Gastrocnemius medialis (tissue), 4 donors: ENCODE data around the gene KCNJ9. TPM values are rescaled to one million over a fixed set of nuclear protein-coding genes. Genes with fewer than 3 reads are reported as not detected.

Source experiments
- ATAC-seq, 2 donors: fragments of 150-250 bp; one replicate each; pipeline ENCODE4 v1.9.1; 2016
- DNase-seq, 2 donors: peaks; one replicate each; pipeline ENCODE4 v3.0.0-alpha.2; 2019
- H3K27ac ChIP-seq, 4 donors: fragments of 200-600 bp; sonication (generic); 1 replicate in 1 of 4; 2 replicates in 3 of 4; pipeline ENCODE4 v1.5.1; 2016 to 2018; ENCODE audit warnings: mild to moderate bottlenecking in 2 of 4, moderate library complexity in 1 of 4
- H3K27me3 ChIP-seq, 3 donors: fragments of 200-600 bp; sonication (generic) in 2 of 3; 1 replicate in 1 of 3; 2 replicates in 2 of 3; pipeline versions ENCODE4 v1.5.1 to v1.6.0; 2016 to 2019; ENCODE audit warnings: mild to moderate bottlenecking in 1 of 3, moderate library complexity in 1 of 3
- H3K36me3 ChIP-seq, 2 donors: fragments of 200-600 bp; sonication (generic) in 1 of 2; one replicate each; pipeline ENCODE4 v1.5.1; 2017 to 2018
- H3K4me1 ChIP-seq, 2 donors: fragments of 200-600 bp; sonication (generic) in 1 of 2; one replicate each; pipeline ENCODE4 v1.5.1; 2016 to 2017; ENCODE audit warnings: mild to moderate bottlenecking in 2 of 2
- H3K4me3 ChIP-seq, 4 donors: fragments of 200-600 bp; sonication (generic) in 3 of 4; 1 replicate in 1 of 4; 2 replicates in 3 of 4; pipeline ENCODE4 v1.5.1; 2016 to 2019; ENCODE audit warnings: mild to moderate bottlenecking in 2 of 4
- H3K9me3 ChIP-seq, 3 donors: fragments of 200-600 bp; sonication (generic) in 2 of 3; 1 replicate in 1 of 3; 2 replicates in 2 of 3; pipeline ENCODE4 v1.5.1; 2016 to 2019
- CTCF ChIP-seq, 5 experiments: fragments of 450-650 bp in 3 of 5; fragments of 200-600 bp in 2 of 5; sonication (generic) in 2 of 5; IDR thresholded peaks in 4 of 5; conservative IDR thresholded peaks in 1 of 5; 1 replicate in 4 of 5; 2 replicates in 1 of 5; pipeline ENCODE4 v1.5.1; 2016 to 2019; ENCODE audit warnings: antibody characterized with exemption in 5 of 5, mild to moderate bottlenecking in 3 of 5, moderate library complexity in 3 of 5
- POLR2A ChIP-seq, 2 donors: fragments of 450-650 bp; IDR thresholded peaks; one replicate each; pipeline ENCODE4 v1.6.1; 2017; ENCODE audit warnings: antibody characterized with exemption in 2 of 2, mild to moderate bottlenecking in 2 of 2, moderate library complexity in 2 of 2
- in situ Hi-C, 4 donors: fragments of 200-750 bp; cut with MboI; loops; one replicate each; pipeline versions ENCODE4 v1.15.0 to v1.8.0; 2017; ENCODE audit warnings: low sequenced_read_pairs in 4 of 4
- intact Hi-C: fragments of 100-400 bp; cut with DNase I; formaldehyde crosslinking; loops from one replicate; pipeline ENCODE4 v1.15.1; 2023; ENCODE audit warnings: low total_unique reads
- total RNA-seq, 4 donors: library from RNA; depleted of rRNA; stranded (reverse); fragments of >200 nt; gene quantifications; one replicate each; pipeline versions ENCODE4 v1.1.0 to v1.2.3, GENCODE V29; 2016

KCNJ9 gene
- total RNA-seq, 4 donors from 2014 or later: not detected

GRCh38 chr1:160093069-160093395 lies 11.7 kb downstream of the KCNJ9 start:
- intact Hi-C loops: no loop called here
- in situ Hi-C loops: loop anchor here in 2 of 4 donors (10.0 to 25.0 kb wide), 3 partner anchors 162 to 269 kb away; partner anchors contain the start of genes NHLH1 (in 2 of the 2) and PEX19 (in 1 of the 2)
- TF ChIP-seq CTCF (IDR thresholded peaks at IDR 0.05 in 4 of 5, conservative IDR thresholded peaks at IDR 0.05 in 1 of 5): no peak
- no peak for TF ChIP-seq POLR2A (IDR thresholded peaks at IDR 0.05)
- Histone ChIP-seq H3K27ac (no peak overlapping the region), H3K9me3 (no peaks in the 10 kb centered on the region), H3K27me3 (no peaks in the 10 kb centered on the region), H3K4me1 (peaks cover 13 to 17% of the 10 kb centered on the region in 2 donors), H3K36me3 (peaks cover 0 to 6% of the 10 kb centered on the region in 2 donors), H3K4me3 (no peak overlapping the region)
- ATAC-seq (no peak), DNase-seq (no peak)

GRCh38 chr1:160093624-160094290 lies 12.4 kb downstream of the KCNJ9 start:
- H3K36me3 ChIP-seq: peaks cover 0 to 6% of the 10 kb centered on the region in 2 donors
- intact Hi-C loops: no loop called here
- no peak for ATAC-seq
- no peak overlapping the region for H3K4me3 ChIP-seq
- TF ChIP-seq CTCF (IDR thresholded peaks at IDR 0.05 in 4 of 5, conservative IDR thresholded peaks at IDR 0.05 in 1 of 5) (no peak), POLR2A (IDR thresholded peaks at IDR 0.05) (no peak)
- H3K4me1 ChIP-seq: peaks cover 16 to 18% of the 10 kb centered on the region in 2 donors
- no peak overlapping the region for H3K27ac ChIP-seq
- H3K27me3 ChIP-seq: no peaks in the 10 kb centered on the region
- no peak for DNase-seq
- H3K9me3 ChIP-seq: no peaks in the 10 kb centered on the region
- in situ Hi-C loops: loop anchor here in 2 of 4 donors (10.0 to 25.0 kb wide), 3 partner anchors 161 to 269 kb away; partner anchors contain the start of genes NHLH1 (in 2 of the 2) and PEX19 (in 1 of the 2)

GRCh38 chr1:160094291-160094625 lies 12.9 kb downstream of the KCNJ9 start:
- in situ Hi-C loops: loop anchor here in 2 of 4 donors (10.0 to 25.0 kb wide), 3 partner anchors 161 to 268 kb away; partner anchors contain the start of genes NHLH1 (in 2 of the 2) and PEX19 (in 1 of the 2)

GRCh38 chr1:160094806-160095205 lies 13.5 kb downstream of the KCNJ9 start:
- TF ChIP-seq POLR2A (IDR thresholded peaks at IDR 0.05): no peak
- TF ChIP-seq CTCF (IDR thresholded peaks at IDR 0.05 in 4 of 5, conservative IDR thresholded peaks at IDR 0.05 in 1 of 5): no peak
- Histone ChIP-seq H3K36me3 (peaks cover 0 to 6% of the 10 kb centered on the region in 2 donors), H3K27ac (no peak overlapping the region), H3K9me3 (no peaks in the 10 kb centered on the region), H3K27me3 (no peaks in the 10 kb centered on the region), H3K4me1 (peaks cover 20 to 23% of the 10 kb centered on the region in 2 donors), H3K4me3 (no peak overlapping the region)
- intact Hi-C loops: loop anchor here (5.0 kb wide), 1 partner anchor 247 kb away; the partner anchor contains the start of genes COPA and NCSTN
- in situ Hi-C loops: loop anchor here in 2 of 4 donors (10.0 to 25.0 kb wide), 3 partner anchors 160 to 267 kb away; partner anchors contain the start of genes NHLH1 (in 2 of the 2) and PEX19 (in 1 of the 2)
- ATAC-seq (no peak), DNase-seq (no peak)

More at GRCh38 chr1:160094291-160094625, 12.9 kb downstream of the KCNJ9 start:
- no peaks in the 10 kb centered on the region for H3K27me3 ChIP-seq
- H3K9me3 ChIP-seq: no peaks in the 10 kb centered on the region
- H3K36me3 ChIP-seq: peaks cover 0 to 6% of the 10 kb centered on the region in 2 donors
- intact Hi-C loops: no loop called here
- TF ChIP-seq CTCF (IDR thresholded peaks at IDR 0.05 in 4 of 5, conservative IDR thresholded peaks at IDR 0.05 in 1 of 5) (no peak), POLR2A (IDR thresholded peaks at IDR 0.05) (no peak)
- no peak overlapping the region for H3K27ac ChIP-seq
- ATAC-seq (no peak), DNase-seq (no peak)
- no peak overlapping the region for H3K4me3 ChIP-seq
- H3K4me1 ChIP-seq: peaks cover 19% of the 10 kb centered on the region in 2 donors
